Measurements from ENCODE around the gene GJA9.

GRCh38 chr1:38848071-38848470 is 33.3 kb downstream of the GJA9 start:
- no peak for TF ChIP-seq POLR2A (IDR thresholded peaks at IDR 0.05)
- TF ChIP-seq CTCF (IDR thresholded peaks at IDR 0.05) = no peak

Data from adrenal gland (tissue), 5 donors.